GM21737 (cell line): ENCODE data around the gene UTP25.

Source experiments
- ATAC-seq: cut with Tn5 transposase; IDR thresholded peaks from one replicate; pipeline ENCODE4 v1.9.1; 2021; ENCODE audit warnings: mild to moderate bottlenecking, moderate library complexity; ENCODE audit not compliant: unreplicated experiment

Gene UTP25

GRCh38 chr1:209805341-209805781, 22.4 kb upstream of the UTP25 start:
- no peak for ATAC-seq

GRCh38 chr1:209805875-209806760, 21.7 kb upstream of the UTP25 start, which contains the start of gene IRF6:
Gene IRF6 (minus strand): TSS chr1:209806142. CDS start chr1:209801413, 4,729 bp downstream.
- no peak for ATAC-seq

GRCh38 chr1:209807509-209807908, 20.3 kb upstream of the UTP25 start:
- ATAC-seq = no peak

GRCh38 chr1:209808059-209808581, 19.7 kb upstream of the UTP25 start:
- ATAC-seq = no peak

DNA sequence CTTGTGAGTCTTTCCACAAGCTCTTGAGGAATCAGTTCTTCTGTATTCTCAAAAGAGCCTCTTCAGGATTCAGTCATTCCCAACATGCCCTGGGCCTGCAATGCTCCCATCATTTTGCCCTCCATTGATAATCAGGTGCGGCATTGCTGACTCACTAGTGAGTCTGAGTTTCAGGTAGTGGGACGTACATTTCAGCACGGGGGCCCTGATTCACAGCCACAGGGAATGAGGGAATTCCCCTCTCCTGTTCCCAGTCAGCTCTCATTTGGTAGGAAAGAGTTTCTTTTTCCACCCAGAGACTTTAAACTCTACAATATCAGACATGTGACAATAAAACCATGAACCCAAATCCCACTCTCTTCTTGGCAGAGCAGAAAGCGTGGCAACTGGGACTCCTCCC, 18.2 kb upstream of the UTP25 start:
- no peak for ATAC-seq

- no peak for ATAC-seq
These were observed 17.0 kb upstream of the UTP25 start for GRCh38 chr1:209810783-209811182.

GRCh38 chr1:209813902-209814301, 13.9 kb upstream of the UTP25 start:
- no peak for ATAC-seq

DNA sequence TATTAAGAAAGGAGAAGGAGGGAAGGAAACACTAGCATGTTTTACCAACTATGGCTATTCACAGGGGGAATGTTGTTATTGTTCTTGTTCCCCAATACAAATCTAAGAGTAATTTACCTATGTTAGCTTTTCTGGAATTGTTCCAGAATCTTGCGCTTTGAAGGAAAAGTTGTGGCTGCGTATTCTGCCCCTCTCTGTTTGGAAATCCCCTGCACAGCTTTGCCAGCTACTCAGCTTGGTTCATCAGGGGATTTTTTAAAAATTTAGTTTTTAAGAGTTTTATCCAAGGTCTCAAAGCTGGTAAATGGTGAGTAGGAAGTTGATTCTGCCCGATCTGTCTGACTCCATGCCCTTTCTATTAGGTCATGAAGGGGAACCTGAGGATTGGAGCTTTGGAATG, 12.3 kb upstream of the UTP25 start:
- ATAC-seq = no peak

GRCh38 chr1:209815931-209816341, 11.8 kb upstream of the UTP25 start:
- ATAC-seq = no peak

DNA sequence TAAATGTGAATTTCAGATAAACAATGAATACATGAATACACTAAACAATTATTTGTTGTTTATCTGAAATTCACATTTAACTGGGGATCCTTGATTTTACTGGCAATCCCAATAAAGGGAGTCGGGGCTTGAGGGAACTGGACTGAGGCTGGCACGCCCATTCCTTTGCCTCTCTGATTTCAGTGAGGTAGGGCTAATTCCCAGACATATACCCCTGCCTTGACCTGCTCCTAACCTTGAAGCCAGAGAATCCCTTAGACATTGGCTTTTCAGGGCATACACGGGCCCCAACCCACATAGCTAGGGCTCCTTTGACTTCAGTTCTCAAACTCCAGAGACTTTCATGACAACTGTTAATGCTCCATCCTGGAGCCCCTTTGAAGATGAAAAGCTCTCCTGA, 10.8 kb upstream of the UTP25 start:
- ATAC-seq = no peak

DNA sequence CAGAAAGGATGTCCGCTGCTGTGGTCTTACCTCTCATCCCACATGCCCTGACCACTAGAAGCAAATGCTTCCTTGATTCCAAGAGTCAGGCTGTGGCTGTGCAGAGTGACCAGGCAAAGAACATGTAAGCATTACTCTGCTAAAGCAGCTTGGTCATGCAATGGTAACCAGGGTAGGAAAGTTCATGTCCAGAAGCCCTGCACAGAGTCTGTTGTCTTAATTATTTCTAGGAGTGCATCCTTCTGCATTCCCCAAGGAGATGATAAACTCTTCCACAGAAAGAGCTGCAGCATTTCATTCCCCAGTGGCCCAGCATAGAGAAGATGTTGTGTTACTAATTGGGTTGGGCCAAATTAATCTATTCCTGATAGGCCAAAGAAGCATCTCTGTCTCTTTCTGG, 10.1 kb upstream of the UTP25 start:
- ATAC-seq = no peak

DNA sequence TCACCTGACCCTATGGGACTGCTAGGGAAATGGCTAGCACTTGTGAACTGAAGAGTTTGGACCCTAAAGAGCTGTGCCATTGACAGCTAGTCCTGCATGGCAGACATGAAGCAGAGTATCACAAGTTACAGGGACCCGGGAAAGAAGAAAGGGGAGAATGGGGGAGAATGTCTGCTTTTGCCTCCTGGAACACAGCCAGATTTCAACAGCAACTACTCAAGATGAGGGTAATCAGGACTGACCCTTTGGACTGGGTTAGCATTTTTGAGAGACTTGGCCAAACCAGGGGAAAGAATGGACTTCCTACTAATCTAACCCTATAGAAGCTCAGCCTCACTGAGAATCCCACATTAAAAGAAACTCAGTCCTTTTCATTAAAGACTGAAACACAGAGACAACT, 8.7 kb upstream of the UTP25 start:
- ATAC-seq = no peak

DNA sequence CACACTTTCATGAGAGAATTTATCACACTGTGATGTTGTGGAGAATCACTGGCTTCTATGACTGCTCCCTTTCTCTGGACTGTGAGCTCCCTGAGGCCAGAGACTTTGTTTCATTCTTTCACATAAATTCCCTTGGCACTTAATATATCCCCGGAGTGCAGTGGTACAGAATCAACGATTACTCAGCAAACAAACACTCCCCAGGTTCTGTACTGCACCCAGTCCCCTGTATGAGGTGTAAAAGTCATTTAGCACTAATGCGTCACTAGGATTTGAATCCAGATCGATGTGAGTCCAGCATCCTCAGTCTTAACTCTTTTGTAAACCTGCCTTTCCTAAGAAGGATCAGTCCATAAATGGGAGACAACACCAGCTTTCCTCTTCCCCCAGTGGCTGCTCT, 6.8 kb upstream of the UTP25 start:
- ATAC-seq = no peak

- ATAC-seq = no peak
These were observed 5.1 kb upstream of the UTP25 start for GRCh38 chr1:209822706-209823105.

- peak; percentile 39 for ATAC-seq
These were observed 4.4 kb upstream of the UTP25 start for GRCh38 chr1:209823143-209824041.

- no peak for ATAC-seq
These were observed 2.0 kb upstream of the UTP25 start for GRCh38 chr1:209825591-209826434.

- ATAC-seq = no peak
These were observed 1.9 kb downstream of the UTP25 start for GRCh38 chr1:209829716-209830115.

GRCh38 chr1:209830722-209831121, 3.0 kb downstream of the UTP25 start:
- no peak for ATAC-seq

GRCh38 chr1:209831615-209832014, 3.8 kb downstream of the UTP25 start:
- no peak for ATAC-seq

GRCh38 chr1:209835782-209836298, 8.1 kb downstream of the UTP25 start:
- no peak for ATAC-seq
